Measurements from ENCODE around the gene MAGED1.

GRCh38 chrX:51870354-51870753 lies 23.1 kb upstream of the MAGED1 start:
- no peak for TF ChIP-seq CTCF (IDR thresholded peaks at IDR 0.05; ENCODE audit: low read length)
- no peak for TF ChIP-seq EZH2 (IDR thresholded peaks at IDR 0.05; ENCODE audit: borderline replicate concordance, low read length)

Data from OCI-LY1 (cell line).